Measurements from ENCODE around the gene SEC14L5.

SEC14L5 gene

GRCh38 chr16:4944333-4945281 lies 13.5 kb upstream of the SEC14L5 start (continued):
- no peak; the same call in 1 of the 2 replicates for TF ChIP-seq PRDM1 (tag by site-specific recombination; IDR thresholded peaks at IDR 0.05)
- peak; percentile 95 for TF ChIP-seq ZNF692 (tag by site-specific recombination; IDR thresholded peaks at IDR 0.05)
- peak; percentile 93 for TF ChIP-seq WT1 (tag by site-specific recombination; IDR thresholded peaks at IDR 0.05)
- TF ChIP-seq ZNF830 (tag by site-specific recombination; IDR thresholded peaks at IDR 0.05; ENCODE audit: low read depth): no peak
- TF ChIP-seq ZNF621 (tag by site-specific recombination; IDR thresholded peaks at IDR 0.05): no peak
- no peak for TF ChIP-seq ZNF677 (tag by site-specific recombination; IDR thresholded peaks at IDR 0.05)
- TF ChIP-seq ZNF211 (tag by site-specific recombination; IDR thresholded peaks at IDR 0.05; ENCODE audit: low read depth): no peak
- no peak for TF ChIP-seq SCRT1 (tag by site-specific recombination; IDR thresholded peaks at IDR 0.05; ENCODE audit: borderline replicate concordance)
- TF ChIP-seq ZNF398 (tag by site-specific recombination; IDR thresholded peaks at IDR 0.05): peak; percentile 95
- TF ChIP-seq ZNF585B (tag by site-specific recombination; IDR thresholded peaks at IDR 0.05): no peak
- peak; percentile 98 for TF ChIP-seq GLIS1 (tag by site-specific recombination; IDR thresholded peaks at IDR 0.05)
- TF ChIP-seq ZNF324 (tag by site-specific recombination; IDR thresholded peaks at IDR 0.05): peak; percentile 97
- peak; percentile 99 for TF ChIP-seq ZEB2 (tag by site-specific recombination; IDR thresholded peaks at IDR 0.05)
- TF ChIP-seq ZSCAN18 (tag by site-specific recombination; IDR thresholded peaks at IDR 0.05): no peak
- TF ChIP-seq TRIM28 (IDR thresholded peaks at IDR 0.05; ENCODE audit: borderline replicate concordance, low read length): no peak
- TF ChIP-seq ZNF146 (tag by site-specific recombination; IDR thresholded peaks at IDR 0.05): peak; percentile 69
- peak; percentile 28; the same call in 1 of the 2 replicates for TF ChIP-seq ZNF501 (tag by site-specific recombination; IDR thresholded peaks at IDR 0.05)
- no peak for TF ChIP-seq RBAK (tag by site-specific recombination; IDR thresholded peaks at IDR 0.05)
- peak; percentile 97 for TF ChIP-seq ZNF660 (tag by site-specific recombination; IDR thresholded peaks at IDR 0.05)
- peak; percentile 63 for TF ChIP-seq SCRT2 (tag by site-specific recombination; IDR thresholded peaks at IDR 0.05)
- TF ChIP-seq ZNF138 (tag by site-specific recombination; IDR thresholded peaks at IDR 0.05; ENCODE audit: borderline replicate concordance): no peak
- no peak for TF ChIP-seq ZNF624 (tag by site-specific recombination; IDR thresholded peaks at IDR 0.05)
- TF ChIP-seq ZNF37A (tag by site-specific recombination; IDR thresholded peaks at IDR 0.05): no peak
- no peak for TF ChIP-seq ZNF555 (tag by site-specific recombination; conservative IDR thresholded peaks at IDR 0.05)
- peak; percentile 89 for TF ChIP-seq ZBTB10 (tag by site-specific recombination; IDR thresholded peaks at IDR 0.05)
- TF ChIP-seq HIC1 (tag by site-specific recombination; IDR thresholded peaks at IDR 0.05): peak; percentile 99
- TF ChIP-seq ZNF473 (tag by site-specific recombination; IDR thresholded peaks at IDR 0.05): no peak
- TF ChIP-seq ZNF623 (tag by site-specific recombination; IDR thresholded peaks at IDR 0.05): peak; percentile 42
- TF ChIP-seq ZNF266 (tag by site-specific recombination; IDR thresholded peaks at IDR 0.05; ENCODE audit: low read depth): no peak
- no peak for TF ChIP-seq ZNF785 (tag by site-specific recombination; IDR thresholded peaks at IDR 0.05)
- TF ChIP-seq ZFHX2 (tag by site-specific recombination; conservative IDR thresholded peaks at IDR 0.05): peak; percentile 85

Measured in HEK293 (cell line).